DMS153 (cell line): ENCODE data around the gene RFX3.

Experiments
- DNase-seq: peaks from one replicate; lab custom pipeline; 2025; lab: John Stamatoyannopoulos, UW

Gene RFX3

DNA sequence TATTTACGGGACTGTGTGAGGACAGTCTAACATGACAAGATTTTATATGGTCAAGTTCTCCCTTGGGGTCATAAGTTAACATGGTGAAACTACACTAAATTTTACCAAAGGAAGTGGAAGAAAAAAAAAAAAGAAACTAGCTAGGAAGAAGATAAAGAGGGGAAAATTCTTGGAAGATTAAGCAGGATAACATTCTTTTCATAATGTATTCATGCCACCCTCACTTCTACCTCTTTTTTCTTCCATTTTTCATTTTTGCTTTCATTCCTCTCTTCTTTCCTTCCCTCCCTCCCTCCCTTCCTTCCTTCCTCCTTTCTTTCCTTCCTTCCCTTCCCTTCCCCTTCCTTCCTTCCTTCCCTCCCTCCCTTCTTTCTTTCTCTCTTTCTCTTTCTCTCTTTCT lies 254.6 kb downstream of the RFX3 start:
- no peak for DNase-seq

DNA sequence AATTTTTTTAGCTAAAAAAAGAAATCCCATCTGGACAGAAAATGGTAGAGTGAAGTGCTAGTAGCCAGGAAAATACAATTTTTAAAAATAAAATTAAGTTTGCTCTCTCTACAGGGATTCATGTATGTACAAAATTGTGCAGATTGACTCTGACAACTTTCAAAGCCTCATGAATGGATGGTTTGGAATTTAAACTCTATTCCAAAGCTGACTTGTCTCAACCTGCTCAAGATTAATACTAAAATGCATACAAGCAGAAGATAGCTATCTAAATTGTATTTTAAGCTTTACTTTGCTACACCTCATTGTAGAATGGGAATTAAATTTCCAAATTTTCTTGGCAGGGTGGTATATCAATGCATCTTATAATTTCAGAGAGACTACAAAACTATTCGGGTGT lies 257.6 kb downstream of the RFX3 start:
- no peak for DNase-seq

DNA sequence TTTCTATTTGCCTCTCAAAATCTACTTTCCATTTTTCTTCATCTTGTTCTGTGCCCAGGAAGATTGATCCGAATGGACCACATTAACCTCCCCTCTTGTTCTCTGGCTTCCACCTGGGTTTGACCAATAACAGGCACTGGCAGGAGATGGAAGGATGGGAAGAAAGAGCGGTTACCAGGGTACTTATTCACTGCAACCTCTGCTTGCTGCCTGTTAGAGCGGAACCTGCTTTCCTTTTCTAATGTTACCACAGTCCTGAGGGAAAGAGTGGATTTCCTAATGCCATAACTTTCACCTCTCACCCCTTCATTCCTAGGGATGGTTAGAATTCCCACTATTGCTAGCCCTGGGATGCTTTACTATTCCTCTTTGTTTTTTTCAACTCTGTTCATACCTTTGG lies 262.1 kb downstream of the RFX3 start:
- DNase-seq = no peak

DNA sequence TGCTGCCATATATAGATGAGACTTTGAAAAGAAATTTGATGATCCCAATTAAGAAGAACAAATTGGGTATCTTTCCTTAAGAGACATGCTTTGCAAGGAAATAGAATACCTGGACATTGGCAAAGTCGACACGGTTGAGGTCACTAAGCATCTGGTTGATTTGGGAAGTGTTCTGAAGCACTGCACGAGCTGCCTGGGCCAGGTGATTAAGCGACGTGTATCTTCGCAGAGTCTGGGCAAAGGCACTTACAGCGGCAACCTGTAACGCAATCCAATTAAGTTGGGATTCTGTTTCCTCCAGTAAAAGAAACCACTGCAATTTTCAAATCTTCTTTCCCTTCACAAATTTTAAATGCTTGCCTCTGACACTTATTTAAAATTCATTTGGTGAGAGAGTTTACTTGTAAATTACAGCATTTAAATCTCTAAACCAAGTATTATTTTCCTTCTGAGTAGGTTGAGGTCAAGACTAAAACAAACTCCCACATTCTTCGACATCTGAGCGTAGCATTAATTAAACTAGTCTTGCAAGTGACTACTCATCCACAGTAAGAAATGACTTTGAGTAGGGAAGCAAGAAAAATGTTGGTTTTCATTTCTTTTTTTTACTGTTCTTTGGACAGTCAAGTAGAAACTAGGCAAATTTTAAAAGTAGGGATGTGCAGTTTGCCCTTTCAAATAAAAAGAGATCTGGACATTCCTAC lies 262.8 kb downstream of the RFX3 start:
- no peak for DNase-seq

DNA sequence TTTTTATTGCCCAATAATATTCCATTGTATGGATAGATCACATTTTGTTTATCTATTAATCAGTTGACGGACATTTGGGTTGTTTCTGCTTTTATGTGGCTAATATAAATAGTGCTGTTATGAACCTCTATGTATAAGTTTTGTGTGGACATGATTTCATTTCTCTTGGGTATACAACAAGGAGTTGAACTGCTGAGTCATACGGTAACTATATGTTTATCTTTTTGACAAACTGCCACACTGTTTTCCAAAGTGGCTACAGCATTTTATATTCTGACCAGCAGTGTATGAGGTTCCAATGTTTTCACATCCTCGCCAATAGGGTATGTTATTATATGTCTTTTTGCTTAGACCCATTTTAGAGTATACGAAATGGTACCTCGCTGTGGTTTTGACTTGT lies 264.3 kb downstream of the RFX3 start:
- no peak for DNase-seq

DNA sequence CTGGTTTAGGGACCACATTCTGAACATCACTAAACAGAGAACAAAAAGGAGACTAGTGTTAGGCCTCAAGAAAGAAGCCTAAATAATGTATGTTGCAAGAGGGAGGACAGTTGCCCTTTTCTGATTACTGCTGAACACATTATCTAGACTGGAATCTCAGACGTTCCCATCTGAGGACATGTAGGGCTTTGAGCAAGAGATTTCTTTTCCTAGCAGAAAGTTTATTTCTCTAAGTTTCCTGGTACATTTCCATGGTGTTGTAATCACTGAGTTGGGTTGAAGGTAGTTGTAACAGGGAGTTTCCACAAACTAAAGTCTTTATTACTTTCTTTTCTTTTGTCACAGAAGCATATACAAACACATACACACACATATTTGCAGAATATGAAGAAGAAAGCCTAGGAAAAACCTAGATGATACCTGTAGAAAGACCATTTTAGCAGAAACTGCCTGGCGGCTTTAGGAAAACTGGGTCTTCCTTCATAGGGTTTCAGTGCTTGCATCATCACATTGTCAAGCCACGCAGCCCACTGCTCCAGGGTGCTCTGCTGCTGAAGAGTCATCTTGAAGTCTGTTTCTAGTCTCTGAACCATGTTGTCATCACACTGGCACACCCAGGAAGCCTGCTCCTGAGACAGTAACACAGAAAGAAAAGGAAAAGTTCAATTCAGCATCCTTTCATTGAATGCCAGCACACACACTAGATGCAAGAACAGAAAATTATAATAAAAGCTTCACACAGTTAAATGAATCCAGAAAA lies 269.1 kb downstream of the RFX3 start:
- DNase-seq = no peak

DNA sequence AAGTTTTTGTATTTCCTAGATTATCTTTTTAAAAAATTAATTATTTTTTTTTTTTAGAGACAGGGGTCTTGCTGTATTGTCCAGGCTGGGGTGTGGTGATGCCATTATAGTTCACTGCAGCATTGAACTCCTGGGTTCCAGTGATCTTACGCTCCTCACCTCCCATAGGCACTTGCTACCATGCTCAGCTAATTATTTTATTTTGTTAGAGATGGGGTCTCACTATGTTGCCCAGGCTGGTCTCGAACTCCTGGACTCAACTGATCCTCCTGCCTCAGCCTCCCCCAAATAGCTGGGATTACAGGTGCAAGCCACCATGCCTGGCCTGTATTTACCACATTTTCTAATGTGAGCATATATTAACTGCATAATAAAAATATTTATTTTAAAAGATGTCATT lies 274.5 kb downstream of the RFX3 start:
- no peak for DNase-seq

DNA sequence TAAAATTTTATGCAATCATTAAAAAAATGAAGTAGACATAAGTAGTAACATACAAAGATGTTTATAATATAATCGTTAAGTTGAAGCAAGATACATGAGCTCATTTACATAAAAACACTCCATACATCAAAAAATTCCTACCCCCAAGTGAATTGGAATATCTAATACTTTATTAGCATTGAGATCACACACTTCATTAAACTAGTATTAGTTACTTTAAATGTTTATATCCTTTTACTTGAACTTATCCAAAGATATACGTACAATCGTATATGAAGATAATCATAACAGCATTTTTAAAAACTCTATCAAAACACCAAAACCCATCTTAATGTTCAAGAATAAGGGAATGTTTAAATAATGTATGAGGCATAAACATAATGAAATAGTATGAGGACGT lies 275.1 kb downstream of the RFX3 start:
- no peak for DNase-seq

DNA sequence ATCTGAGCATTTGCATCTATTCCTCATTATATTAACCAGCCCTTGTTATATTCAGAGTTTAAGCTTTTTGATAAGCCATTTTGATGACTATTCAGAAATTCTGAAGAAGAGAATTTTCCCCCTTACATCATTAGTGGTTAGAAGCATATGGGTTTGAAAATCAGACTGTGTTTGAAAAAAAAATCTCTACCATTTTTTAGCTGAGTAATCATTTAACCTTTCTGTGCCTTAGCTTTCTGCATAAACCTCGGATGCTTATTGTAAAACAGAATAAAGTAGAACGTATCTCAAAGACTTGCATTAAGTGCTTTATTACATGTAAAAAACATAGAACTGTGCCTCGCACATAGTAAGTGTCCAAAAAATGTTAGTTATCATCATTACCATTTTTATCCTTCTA lies 278.6 kb downstream of the RFX3 start:
- DNase-seq = no peak

DNA sequence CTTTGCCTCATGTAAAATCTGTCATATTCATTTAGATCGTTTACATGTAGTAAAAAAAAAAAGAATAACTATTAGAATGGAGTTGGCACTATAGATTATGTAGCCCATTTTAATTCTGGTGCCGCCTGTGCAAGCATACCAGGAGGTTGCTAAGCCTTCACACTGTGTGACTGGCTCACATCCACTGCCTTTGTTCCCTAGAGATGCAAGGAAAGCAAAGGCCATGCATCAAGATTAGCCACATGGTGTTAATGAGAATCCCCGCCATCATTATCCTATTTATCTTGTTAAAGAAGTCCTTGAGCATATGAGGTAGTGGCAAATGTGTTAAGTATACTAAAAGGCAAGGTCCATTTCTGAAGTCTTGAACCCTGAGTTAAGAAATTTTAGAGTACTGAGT lies 279.6 kb downstream of the RFX3 start:
- no peak for DNase-seq

DNA sequence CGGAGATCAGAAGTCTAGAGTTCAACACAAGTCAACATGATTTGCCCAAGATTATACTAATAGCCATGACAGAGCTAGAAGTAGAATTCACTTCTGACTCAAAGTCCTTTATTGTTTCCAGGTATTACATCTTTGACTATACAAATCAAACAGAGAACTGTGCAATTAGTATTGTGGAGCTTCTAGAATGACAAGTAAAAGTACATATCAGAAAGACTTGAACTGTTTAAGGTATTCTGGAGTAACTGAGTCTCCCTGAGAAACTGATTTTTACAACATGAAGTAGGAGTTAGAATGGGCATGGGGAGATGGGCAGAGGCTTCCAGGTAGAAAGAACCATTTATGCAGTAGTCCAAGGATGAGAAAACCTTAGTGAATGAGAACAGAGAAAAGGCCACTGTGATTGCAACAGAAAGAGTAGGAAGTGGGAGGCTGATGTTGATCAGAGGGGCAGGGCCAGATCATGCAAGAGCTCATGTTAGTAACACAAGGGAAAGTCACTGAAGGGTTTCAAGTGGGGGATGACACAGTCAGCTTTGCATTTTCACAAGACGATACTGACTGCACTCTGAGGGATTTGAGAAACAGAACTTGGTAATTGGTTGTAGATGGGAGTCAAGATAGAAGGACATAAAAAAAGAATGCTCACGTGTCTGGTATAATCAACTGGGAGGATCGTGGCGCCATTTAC lies 280.7 kb downstream of the RFX3 start:
- no peak for DNase-seq

DNA sequence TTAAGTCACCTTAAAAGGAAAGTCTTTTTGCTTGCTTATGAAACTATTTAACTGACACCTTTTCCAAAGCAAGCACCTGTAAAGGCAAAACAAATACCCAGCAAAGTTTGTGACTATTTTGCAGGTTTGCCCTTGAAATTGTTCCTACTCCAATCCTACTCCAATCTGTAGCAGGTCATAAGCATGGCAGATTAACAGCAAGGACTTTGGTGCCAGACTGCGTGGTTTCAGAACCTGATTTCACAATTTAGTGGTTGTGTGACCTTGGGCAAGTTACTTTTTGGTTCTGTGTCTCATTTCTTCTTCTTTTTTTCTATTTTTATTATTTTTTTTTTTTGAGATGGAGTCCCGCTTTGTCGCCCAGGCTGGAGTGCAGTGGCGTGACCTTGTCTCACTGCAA lies 282.1 kb downstream of the RFX3 start:
- DNase-seq = no peak

DNA sequence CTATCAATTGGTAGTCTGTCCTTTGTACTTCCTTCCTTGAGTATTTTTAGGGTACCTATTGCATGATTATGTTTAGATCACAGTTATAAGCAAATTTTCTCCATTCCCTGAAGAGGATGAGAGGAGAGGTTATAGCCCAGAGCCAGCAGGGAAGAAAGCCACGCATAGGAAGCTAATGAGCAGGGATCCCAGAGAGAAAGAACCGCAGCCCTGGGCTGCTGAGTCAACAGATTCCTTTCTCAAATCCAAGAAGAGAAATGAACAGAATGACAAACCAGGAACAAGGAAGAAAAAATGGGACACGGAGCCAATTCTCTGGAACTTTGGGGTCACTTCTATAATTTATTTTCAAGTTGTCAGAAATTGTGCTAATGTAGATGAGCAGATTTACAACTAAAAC lies 284.5 kb downstream of the RFX3 start:
- no peak for DNase-seq

DNA sequence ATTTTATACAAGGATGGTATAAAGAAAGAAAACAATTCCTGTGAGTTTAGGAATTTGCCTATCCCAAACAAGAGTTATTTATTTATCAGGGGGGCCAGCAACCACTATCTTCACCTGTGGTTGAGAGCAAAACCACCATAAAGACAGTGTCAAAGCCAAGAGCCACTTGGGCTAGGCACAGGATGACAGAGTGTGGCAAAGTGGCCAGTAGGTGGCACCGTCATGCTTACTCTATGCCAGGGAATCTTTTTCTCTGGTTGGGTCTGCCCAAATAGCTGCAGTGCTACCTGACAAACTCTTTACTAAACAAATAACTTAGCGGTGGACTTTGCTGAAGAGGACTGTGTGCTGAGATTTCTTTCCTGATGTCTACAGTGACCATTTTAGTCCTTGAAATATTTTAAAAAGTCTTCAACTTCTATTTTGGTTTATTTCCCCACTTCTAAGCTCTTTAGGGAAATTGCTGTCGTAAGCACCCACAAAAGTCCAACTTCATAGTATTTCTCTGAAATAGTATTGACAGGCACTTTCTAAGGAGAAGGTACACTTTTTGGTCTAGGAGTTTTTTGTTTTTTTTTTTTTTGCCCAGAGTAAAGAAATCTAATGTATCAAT lies 285.0 kb downstream of the RFX3 start:
- peak; percentile 30 for DNase-seq

DNA sequence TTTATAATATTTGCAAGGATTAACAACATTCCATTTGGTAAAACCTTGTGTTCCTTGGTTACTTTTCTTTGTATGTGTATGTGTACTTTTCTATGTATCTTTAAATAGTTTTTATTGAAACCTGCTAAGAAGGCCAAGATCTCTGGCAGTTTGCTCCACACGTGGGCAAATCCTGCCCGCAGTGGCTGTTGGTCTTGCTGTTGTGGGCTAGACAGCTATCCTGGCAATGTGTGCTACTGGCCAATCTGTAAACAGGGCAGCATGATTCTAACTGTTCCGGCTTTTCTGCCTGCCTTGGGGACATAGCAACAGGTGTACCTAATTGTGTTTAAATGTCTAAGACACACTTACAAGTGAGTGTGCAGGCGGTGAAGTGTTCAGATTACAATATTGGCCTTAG lies 286.6 kb downstream of the RFX3 start:
- no peak for DNase-seq

DNA sequence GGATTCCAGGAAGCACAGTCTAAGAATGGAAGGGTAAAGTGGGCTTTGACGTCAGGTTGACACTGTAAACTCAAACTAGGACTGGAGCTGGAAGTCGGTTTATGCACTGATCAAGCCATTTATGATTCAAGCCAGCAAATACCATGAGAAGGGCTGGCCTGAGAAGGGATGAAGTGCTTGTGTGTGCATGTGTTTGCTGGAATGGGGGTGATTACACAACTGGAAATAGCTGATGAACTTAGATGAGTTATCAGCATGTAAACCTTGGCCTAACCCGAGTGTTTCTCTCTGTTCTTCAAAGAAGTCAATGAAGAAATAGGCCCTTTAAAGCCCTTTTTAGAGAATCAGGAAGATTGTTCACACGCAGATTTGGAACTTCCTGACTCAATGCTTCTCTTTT lies 287.6 kb downstream of the RFX3 start:
- no peak for DNase-seq

DNA sequence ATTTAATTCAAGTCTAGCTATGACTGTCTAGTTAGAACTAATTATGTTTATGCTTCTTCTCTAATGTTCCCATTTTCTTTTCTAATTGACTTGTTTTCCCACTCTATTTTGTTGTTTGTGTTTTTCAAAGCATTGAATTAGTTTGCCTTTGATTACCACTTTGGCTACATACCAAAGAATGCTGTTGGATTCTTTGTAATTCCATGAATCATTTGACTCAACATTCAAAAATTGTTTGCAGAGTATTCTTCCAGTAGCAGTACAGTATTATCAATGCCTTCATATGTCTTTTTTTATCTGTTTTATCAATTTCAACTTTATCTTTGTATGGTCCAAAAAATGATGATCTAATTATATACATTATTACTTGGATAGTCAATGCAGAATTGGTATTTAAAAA lies 288.7 kb downstream of the RFX3 start:
- no peak for DNase-seq

DNA sequence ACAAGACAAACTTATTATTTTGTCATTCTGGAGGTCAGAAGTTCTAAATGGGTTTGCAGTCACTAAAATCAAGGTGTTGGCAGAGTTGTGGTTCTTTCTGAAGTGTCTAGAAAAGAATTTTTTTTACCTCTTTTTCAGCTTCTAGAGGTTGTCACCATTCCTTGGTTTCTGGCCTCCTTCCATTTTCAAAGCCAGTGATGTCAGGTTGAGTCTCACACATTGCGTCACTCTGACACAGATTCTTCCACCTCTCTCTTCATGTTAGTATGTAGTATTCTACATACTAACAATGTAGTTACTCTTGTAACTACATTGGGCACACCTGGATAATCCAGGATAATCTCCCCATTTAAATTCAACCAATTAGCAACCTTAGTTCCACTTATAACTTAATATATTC lies 290.3 kb downstream of the RFX3 start:
- no peak for DNase-seq

DNA sequence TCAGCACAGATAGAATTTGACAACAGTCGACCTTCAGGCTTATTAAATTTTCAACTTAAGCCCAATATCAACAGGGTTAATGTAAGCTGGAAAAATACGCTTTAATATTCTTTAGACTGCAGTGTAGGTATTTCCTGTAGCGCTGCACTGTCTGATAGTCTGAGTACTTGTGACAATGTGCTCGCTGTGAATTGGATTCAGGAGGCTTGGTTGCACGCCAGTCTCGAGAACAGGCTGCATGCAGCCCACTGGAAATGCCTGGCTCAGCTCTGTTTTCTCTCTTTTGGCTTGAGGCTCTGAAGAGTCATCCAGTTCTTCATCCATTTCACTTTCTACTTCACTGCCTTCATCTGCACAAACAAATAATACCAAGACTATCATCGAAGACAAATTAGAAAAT lies 300.9 kb downstream of the RFX3 start:
- no peak for DNase-seq

DNA sequence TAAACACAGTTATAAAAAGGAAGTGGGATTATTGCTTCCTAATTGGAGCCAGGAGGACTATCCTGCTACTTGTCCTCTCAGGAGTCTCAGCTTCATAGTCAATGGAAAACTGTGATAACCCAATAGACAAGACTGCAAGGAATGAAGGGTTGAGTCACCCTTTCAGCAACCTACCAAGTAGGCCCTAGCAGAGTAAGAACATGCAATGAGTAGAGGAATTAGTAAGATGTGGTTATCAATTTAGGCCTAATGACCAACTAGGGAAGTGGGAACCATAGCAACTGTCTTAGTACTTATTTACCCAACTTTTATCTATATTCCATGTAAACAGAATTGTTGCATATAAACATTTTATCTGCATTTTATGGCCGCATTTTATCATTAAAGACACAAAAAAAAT lies 310.1 kb downstream of the RFX3 start:
- DNase-seq = no peak

DNA sequence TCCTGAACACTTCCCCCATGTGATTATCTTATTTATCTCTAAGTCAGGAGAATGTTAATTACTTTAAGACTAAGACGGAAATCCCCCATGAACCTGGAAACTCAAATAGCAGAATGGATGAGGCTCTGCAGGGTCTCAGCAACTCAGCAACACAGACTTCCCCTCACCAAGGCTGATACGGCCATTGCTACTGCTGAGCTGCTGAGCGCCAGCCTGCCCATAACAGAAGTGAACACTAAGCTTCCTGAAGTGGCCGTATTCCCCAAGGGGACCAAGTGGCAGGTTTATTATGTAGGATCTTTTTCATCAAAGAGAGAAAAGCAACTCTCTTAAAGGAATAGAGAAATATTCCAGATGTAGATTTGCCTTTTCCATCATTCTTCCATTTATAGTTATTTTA lies 311.1 kb downstream of the RFX3 start:
- no peak for DNase-seq

DNA sequence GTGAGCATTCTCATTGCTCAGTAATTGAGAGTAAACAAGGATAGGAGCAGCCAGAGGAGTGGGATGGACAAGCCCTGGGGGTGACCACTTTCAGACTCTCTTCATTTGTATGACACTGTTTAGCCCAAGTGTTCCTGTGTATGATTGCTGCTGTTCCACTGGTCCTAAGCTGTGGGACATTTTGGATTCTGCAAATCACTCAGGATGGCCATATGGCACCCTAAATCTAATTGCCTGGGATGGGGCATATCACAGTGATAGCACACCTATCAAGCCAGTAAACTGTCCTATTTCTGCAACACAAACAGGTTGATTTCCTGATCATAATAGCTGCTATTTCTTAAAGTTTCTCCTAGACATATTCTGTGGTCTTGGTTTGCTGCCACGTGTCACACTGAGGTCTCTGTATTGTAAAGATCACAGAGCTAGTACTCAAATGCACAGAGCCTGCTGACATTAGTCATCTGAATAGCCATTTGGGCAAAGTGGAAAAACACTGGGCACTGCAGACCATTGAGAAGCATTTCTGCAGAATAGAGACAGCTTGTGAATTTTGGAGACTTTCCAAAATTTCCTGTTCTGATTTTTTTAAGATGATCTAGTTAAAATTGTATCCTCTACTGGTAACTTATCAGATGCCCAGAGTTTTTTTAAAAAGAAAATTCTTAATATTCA lies 320.2 kb downstream of the RFX3 start:
- no peak for DNase-seq
